Measurements from ENCODE around the gene SERPINA4.

Gene SERPINA4

DNA sequence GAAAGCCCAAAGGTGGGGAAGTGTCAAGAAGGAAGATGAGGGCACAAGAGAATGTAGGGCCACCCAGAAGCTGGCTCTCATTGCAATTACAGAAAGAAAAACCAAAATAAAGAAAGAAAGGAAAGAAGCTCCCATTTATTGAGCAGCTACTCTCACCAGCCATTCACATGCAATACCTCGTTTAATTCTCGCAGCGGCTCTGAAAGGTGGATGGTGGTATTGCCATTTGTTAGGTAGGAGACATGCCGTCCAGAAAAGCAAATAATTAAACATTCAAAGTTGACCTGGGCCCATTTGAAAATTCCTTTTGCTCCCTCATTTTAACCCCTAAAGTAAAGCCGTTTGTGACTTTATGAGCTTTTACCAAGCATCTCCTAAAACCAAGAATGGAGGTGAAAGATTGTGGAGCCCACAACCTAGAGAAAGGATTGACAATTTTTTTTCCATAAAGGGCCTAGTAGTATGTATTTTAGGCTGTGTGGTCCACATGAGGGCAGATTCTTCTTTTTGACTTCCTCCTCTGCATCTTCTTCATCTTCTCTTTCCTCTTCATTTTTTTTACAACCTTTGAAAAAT is 56.2 kb downstream of the SERPINA4 start:
- no peak overlapping the region for H3K9ac ChIP-seq (ENCODE audit: low read length)
- H2BK5ac ChIP-seq (ENCODE audit: low read length): no peak overlapping the region
- H4K8ac ChIP-seq (ENCODE audit: low read depth, low read length): no peak overlapping the region
- H3K4me3 ChIP-seq (ENCODE audit: low read length): no peak overlapping the region
- H3K18ac ChIP-seq (ENCODE audit: low read length): no peak overlapping the region
- H2BK120ac ChIP-seq (ENCODE audit: low read depth, low read length): no peak overlapping the region
- H3K4ac ChIP-seq (ENCODE audit: low read depth, low read length): no peak overlapping the region
- H2AK5ac ChIP-seq (ENCODE audit: low read length): no peak overlapping the region
- H3K79me2 ChIP-seq (ENCODE audit: control insufficient read depth, insufficient read depth, low read length): no peaks in the 10 kb centered on the region
- H3K23ac ChIP-seq (ENCODE audit: low read length): no peak overlapping the region
- no peak overlapping the region for H4K5ac ChIP-seq (ENCODE audit: low read length)
- H3K4me1 ChIP-seq (ENCODE audit: control insufficient read depth, low read depth, low read length): no peaks in the 10 kb centered on the region
- no peak overlapping the region for H3K27ac ChIP-seq (ENCODE audit: low read depth, low read length)
- H3K36me3 ChIP-seq (ENCODE audit: control insufficient read depth, insufficient read depth, low read length): no peaks in the 10 kb centered on the region
- H3K56ac ChIP-seq (ENCODE audit: low read length): no peak overlapping the region
- no peak for DNase-seq
- no peak overlapping the region for H2BK15ac ChIP-seq (replicated peaks; ENCODE audit: low read depth)
- no peak overlapping the region for H3K4me2 ChIP-seq (ENCODE audit: low read length)
- H3K79me1 ChIP-seq (ENCODE audit: low read length): no peaks in the 10 kb centered on the region
- WGBS (ENCODE audit: extremely low coverage, insufficient coverage, low lambda C conversion rate): no CpG with 5 or more reads among the region's 5 CpGs
- H3K27me3 ChIP-seq (ENCODE audit: insufficient read depth, low read length, poor library complexity): no peaks in the 10 kb centered on the region

GRCh38 chr14:94617988-94618822 is 57.0 kb downstream of the SERPINA4 start:
- Histone ChIP-seq H2AK5ac (ENCODE audit: low read length) (no peak overlapping the region), H3K18ac (ENCODE audit: low read length) (no peak overlapping the region), H2BK5ac (ENCODE audit: low read length) (no peak overlapping the region), H4K5ac (ENCODE audit: low read length) (no peak overlapping the region), H3K4me1 (ENCODE audit: control insufficient read depth, low read depth, low read length) (no peaks in the 10 kb centered on the region), H3K56ac (ENCODE audit: low read length) (no peak overlapping the region), H3K4ac (ENCODE audit: low read depth, low read length) (no peak overlapping the region), H2BK120ac (ENCODE audit: low read depth, low read length) (no peak overlapping the region), H3K79me2 (ENCODE audit: control insufficient read depth, insufficient read depth, low read length) (no peaks in the 10 kb centered on the region), H4K8ac (ENCODE audit: low read depth, low read length) (no peak overlapping the region), H2BK15ac (replicated peaks; ENCODE audit: low read depth) (no peak overlapping the region), H3K23ac (ENCODE audit: low read length) (no peak overlapping the region), H3K36me3 (ENCODE audit: control insufficient read depth, insufficient read depth, low read length) (no peaks in the 10 kb centered on the region), H3K27ac (ENCODE audit: low read depth, low read length) (no peak overlapping the region), H3K4me3 (ENCODE audit: low read length) (no peak overlapping the region), H3K9ac (ENCODE audit: low read length) (no peak overlapping the region), H3K27me3 (ENCODE audit: insufficient read depth, low read length, poor library complexity) (no peaks in the 10 kb centered on the region), H3K79me1 (ENCODE audit: low read length) (no peaks in the 10 kb centered on the region), H3K4me2 (ENCODE audit: low read length) (no peak overlapping the region)
- DNase-seq: no peak
- no CpG with 5 or more reads among the region's 3 CpGs for WGBS (ENCODE audit: extremely low coverage, insufficient coverage, low lambda C conversion rate)

GRCh38 chr14:94619297-94619696 is 58.1 kb downstream of the SERPINA4 start:
- Histone ChIP-seq H3K4ac (ENCODE audit: low read depth, low read length) (no peak overlapping the region), H2BK5ac (ENCODE audit: low read length) (no peak overlapping the region), H2BK120ac (ENCODE audit: low read depth, low read length) (no peak overlapping the region), H3K4me3 (ENCODE audit: low read length) (no peak overlapping the region), H3K79me1 (ENCODE audit: low read length) (no peaks in the 10 kb centered on the region), H3K27me3 (ENCODE audit: insufficient read depth, low read length, poor library complexity) (no peaks in the 10 kb centered on the region), H3K9ac (ENCODE audit: low read length) (no peak overlapping the region), H2AK5ac (ENCODE audit: low read length) (no peak overlapping the region), H3K56ac (ENCODE audit: low read length) (no peak overlapping the region), H3K27ac (ENCODE audit: low read depth, low read length) (no peak overlapping the region), H3K18ac (ENCODE audit: low read length) (no peak overlapping the region), H4K8ac (ENCODE audit: low read depth, low read length) (no peak overlapping the region), H3K4me2 (ENCODE audit: low read length) (no peak overlapping the region), H4K5ac (ENCODE audit: low read length) (no peak overlapping the region), H3K23ac (ENCODE audit: low read length) (no peak overlapping the region), H3K4me1 (ENCODE audit: control insufficient read depth, low read depth, low read length) (no peaks in the 10 kb centered on the region), H2BK15ac (replicated peaks; ENCODE audit: low read depth) (no peak overlapping the region), H3K36me3 (ENCODE audit: control insufficient read depth, insufficient read depth, low read length) (no peaks in the 10 kb centered on the region), H3K79me2 (ENCODE audit: control insufficient read depth, insufficient read depth, low read length) (no peaks in the 10 kb centered on the region)
- WGBS (ENCODE audit: extremely low coverage, insufficient coverage, low lambda C conversion rate): no CpG with 5 or more reads among the region's 6 CpGs
- no peak for DNase-seq
